GM12878 (cell line): Measurements from ENCODE around the gene RND2. TPM values are rescaled to one million over a fixed set of nuclear protein-coding genes. Genes with fewer than 3 reads are reported as not detected.

ENCODE experiments used
- DPF2 ChIP-seq: fragments of 450-650 bp; IDR thresholded peaks from 2 replicates; pipeline ENCODE4 v1.6.1; 2017; ENCODE audit warnings: mild to moderate bottlenecking
- EED ChIP-seq: sonication (generic); IDR thresholded peaks from 2 replicates; pipeline ENCODE4 v1.6.1; 2016; ENCODE audit warnings: antibody characterized with exemption, low read depth
- FOXK2 ChIP-seq: fragments of 450-650 bp; IDR thresholded peaks from 2 replicates; pipeline ENCODE4 v1.6.1; 2017; ENCODE audit warnings: mild to moderate bottlenecking, moderate library complexity
- HDGF ChIP-seq: fragments of 450-650 bp; IDR thresholded peaks from 2 replicates; pipeline ENCODE4 v1.6.1; 2016; ENCODE audit warnings: antibody characterized with exemption
- POLR2AphosphoS2 ChIP-seq: IDR thresholded peaks from 2 replicates; pipeline ENCODE4 v1.6.1; 2011; ENCODE audit warnings: low read depth, mild to moderate bottlenecking, low read length, improper control_type of control experiment, moderate library complexity
- RAD51 ChIP-seq: fragments of 450-650 bp; IDR thresholded peaks from 2 replicates; pipeline ENCODE4 v1.6.1; 2016; ENCODE audit warnings: moderate library complexity, mild to moderate bottlenecking, inconsistent platforms
- SP1 ChIP-seq: IDR thresholded peaks from one replicate; pipeline ENCODE4 v1.6.1; 2011; ENCODE audit warnings: low read depth, low read length
- SRF ChIP-seq, 2 experiments: IDR thresholded peaks; 2 replicates each; pipeline ENCODE4 v1.6.1; 2011; ENCODE audit warnings: low read depth in 2 of 2, low read length in 2 of 2, mild to moderate bottlenecking in 1 of 2, moderate library complexity in 1 of 2
- SUPT20H ChIP-seq: IDR thresholded peaks from 2 replicates; pipeline ENCODE4 v1.6.1; 2011; ENCODE audit warnings: low read depth, mild to moderate bottlenecking, low read length, moderate library complexity, borderline replicate concordance; ENCODE audit not compliant: control insufficient read depth
- TBL1XR1 ChIP-seq: IDR thresholded peaks from 2 replicates; pipeline ENCODE4 v1.6.1; 2012; ENCODE audit warnings: low read depth, low read length, improper control_type of control experiment
- TCF7 ChIP-seq: IDR thresholded peaks from 2 replicates; pipeline ENCODE4 v1.6.1; 2014; ENCODE audit warnings: antibody characterized with exemption, borderline replicate concordance
- ZBTB4 ChIP-seq: fragments of 450-650 bp; formaldehyde crosslinking; IDR thresholded peaks from 2 replicates; pipeline ENCODE4 v1.4.0; 2022; ENCODE audit warnings: mild to moderate bottlenecking, moderate library complexity
- polyA plus RNA-seq, 11 experiments: library from polyadenylated mRNA; depleted of rRNA in 4 of 11; unstranded in 6 of 11; stranded (reverse) in 5 of 11; fragments of >200 nt; fragmentation: Nextera tagmentation in 4 of 11; fragmentation: Illumina TruSeq in 1 of 11; extraction: Ambion mirVana in 4 of 11; extraction: Trizol in 1 of 11; gene quantifications; 1 replicate in 1 of 11; 2 replicates in 10 of 11; pipeline versions ENCODE4 v1.2.1 to v1.2.3, GENCODE V29; 2011 to 2016; ENCODE audit warnings: inconsistent platforms in 2 of 11, missing spikeins in 2 of 11, low read depth in 1 of 11
- total RNA-seq, 4 experiments: library from RNA; depleted of rRNA in 3 of 4; stranded (reverse); fragments of >200 nt in 3 of 4; fragmentation: Illumina TruSeq in 1 of 4; extraction: Trizol in 1 of 4; gene quantifications; 2 replicates each; pipeline versions ENCODE4 v1.2.1 to v1.2.3, GENCODE V29; 2013 to 2021
- TF ChIP-seq, protein P1 (sequence below): fragments of 450-650 bp; IDR thresholded peaks from 2 replicates; pipeline ENCODE4 v1.6.1; 2016; ENCODE audit warnings: mild to moderate bottlenecking
- TF ChIP-seq, protein P2 (sequence below): IDR thresholded peaks from 2 replicates; pipeline ENCODE4 v1.6.1; 2011; ENCODE audit warnings: low read depth, mild to moderate bottlenecking, low read length, moderate library complexity, borderline replicate concordance; ENCODE audit errors: extremely low read depth
- TF ChIP-seq, protein P3 (sequence below): fragments of 450-650 bp; IDR thresholded peaks from 2 replicates; pipeline ENCODE4 v1.6.1; 2017; ENCODE audit warnings: mild to moderate bottlenecking, moderate library complexity
- TF ChIP-seq, protein P4 (sequence below): fragments of 450-650 bp; IDR thresholded peaks from 2 replicates; pipeline ENCODE4 v1.6.1; 2017; ENCODE audit warnings: mild to moderate bottlenecking, low read depth, inconsistent platforms; ENCODE audit not compliant: poor library complexity, severe bottlenecking

Gene RND2
- total and polyA plus RNA-seq, 10 of the 15 experiments (the other 5 are each of a cell fraction or from before 2014, with no cell fraction given) = 0.01 to 0.05 (median 0.03) TPM; not detected in 6

- no peak for TF ChIP-seq ZBTB4
- no peak for TF ChIP-seq TCF7
- no peak for TF ChIP-seq SUPT20H
- TF ChIP-seq HDGF = no peak
- TF ChIP-seq, protein P1, sequence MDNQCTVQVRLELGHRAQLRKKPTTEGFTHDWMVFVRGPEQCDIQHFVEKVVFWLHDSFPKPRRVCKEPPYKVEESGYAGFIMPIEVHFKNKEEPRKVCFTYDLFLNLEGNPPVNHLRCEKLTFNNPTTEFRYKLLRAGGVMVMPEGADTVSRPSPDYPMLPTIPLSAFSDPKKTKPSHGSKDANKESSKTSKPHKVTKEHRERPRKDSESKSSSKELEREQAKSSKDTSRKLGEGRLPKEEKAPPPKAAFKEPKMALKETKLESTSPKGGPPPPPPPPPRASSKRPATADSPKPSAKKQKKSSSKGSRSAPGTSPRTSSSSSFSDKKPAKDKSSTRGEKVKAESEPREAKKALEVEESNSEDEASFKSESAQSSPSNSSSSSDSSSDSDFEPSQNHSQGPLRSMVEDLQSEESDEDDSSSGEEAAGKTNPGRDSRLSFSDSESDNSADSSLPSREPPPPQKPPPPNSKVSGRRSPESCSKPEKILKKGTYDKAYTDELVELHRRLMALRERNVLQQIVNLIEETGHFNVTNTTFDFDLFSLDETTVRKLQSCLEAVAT = peak; percentile 84
- TF ChIP-seq, protein P2, sequence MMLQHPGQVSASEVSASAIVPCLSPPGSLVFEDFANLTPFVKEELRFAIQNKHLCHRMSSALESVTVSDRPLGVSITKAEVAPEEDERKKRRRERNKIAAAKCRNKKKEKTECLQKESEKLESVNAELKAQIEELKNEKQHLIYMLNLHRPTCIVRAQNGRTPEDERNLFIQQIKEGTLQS = no peak
- TF ChIP-seq, protein P3, sequence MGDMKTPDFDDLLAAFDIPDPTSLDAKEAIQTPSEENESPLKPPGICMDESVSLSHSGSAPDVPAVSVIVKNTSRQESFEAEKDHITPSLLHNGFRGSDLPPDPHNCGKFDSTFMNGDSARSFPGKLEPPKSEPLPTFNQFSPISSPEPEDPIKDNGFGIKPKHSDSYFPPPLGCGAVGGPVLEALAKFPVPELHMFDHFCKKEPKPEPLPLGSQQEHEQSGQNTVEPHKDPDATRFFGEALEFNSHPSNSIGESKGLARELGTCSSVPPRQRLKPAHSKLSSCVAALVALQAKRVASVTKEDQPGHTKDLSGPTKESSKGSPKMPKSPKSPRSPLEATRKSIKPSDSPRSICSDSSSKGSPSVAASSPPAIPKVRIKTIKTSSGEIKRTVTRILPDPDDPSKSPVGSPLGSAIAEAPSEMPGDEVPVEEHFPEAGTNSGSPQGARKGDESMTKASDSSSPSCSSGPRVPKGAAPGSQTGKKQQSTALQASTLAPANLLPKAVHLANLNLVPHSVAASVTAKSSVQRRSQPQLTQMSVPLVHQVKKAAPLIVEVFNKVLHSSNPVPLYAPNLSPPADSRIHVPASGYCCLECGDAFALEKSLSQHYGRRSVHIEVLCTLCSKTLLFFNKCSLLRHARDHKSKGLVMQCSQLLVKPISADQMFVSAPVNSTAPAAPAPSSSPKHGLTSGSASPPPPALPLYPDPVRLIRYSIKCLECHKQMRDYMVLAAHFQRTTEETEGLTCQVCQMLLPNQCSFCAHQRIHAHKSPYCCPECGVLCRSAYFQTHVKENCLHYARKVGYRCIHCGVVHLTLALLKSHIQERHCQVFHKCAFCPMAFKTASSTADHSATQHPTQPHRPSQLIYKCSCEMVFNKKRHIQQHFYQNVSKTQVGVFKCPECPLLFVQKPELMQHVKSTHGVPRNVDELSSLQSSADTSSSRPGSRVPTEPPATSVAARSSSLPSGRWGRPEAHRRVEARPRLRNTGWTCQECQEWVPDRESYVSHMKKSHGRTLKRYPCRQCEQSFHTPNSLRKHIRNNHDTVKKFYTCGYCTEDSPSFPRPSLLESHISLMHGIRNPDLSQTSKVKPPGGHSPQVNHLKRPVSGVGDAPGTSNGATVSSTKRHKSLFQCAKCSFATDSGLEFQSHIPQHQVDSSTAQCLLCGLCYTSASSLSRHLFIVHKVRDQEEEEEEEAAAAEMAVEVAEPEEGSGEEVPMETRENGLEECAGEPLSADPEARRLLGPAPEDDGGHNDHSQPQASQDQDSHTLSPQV = no peak
- no peak for TF ChIP-seq SP1
- no peak for TF ChIP-seq DPF2
- no peak for TF ChIP-seq FOXK2
- TF ChIP-seq EED = peak; percentile 33; the same call in 1 of the 2 replicates
- TF ChIP-seq, protein P4, sequence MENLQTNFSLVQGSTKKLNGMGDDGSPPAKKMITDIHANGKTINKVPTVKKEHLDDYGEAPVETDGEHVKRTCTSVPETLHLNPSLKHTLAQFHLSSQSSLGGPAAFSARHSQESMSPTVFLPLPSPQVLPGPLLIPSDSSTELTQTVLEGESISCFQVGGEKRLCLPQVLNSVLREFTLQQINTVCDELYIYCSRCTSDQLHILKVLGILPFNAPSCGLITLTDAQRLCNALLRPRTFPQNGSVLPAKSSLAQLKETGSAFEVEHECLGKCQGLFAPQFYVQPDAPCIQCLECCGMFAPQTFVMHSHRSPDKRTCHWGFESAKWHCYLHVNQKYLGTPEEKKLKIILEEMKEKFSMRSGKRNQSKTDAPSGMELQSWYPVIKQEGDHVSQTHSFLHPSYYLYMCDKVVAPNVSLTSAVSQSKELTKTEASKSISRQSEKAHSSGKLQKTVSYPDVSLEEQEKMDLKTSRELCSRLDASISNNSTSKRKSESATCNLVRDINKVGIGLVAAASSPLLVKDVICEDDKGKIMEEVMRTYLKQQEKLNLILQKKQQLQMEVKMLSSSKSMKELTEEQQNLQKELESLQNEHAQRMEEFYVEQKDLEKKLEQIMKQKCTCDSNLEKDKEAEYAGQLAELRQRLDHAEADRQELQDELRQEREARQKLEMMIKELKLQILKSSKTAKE = no peak
- TF ChIP-seq RAD51 = no peak
- TF ChIP-seq TBL1XR1 = no peak
- TF ChIP-seq POLR2AphosphoS2 = no peak
- peak; percentile 83 to 94 for TF ChIP-seq SRF (IDR thresholded peaks at IDR 0.05; ENCODE audit: low read depth in 2 of 2, low read length in 2 of 2)
Measured at GRCh38 chr17:42979511-42980273, 45.3 kb upstream of the RND2 start, which contains the start of gene PTGES3L (continued).
